Midbrain (tissue), 1 donor: ENCODE results near the gene DPP7.

Source experiments
- DNase-seq: peaks from one replicate; lab custom pipeline; 2025; lab: John Stamatoyannopoulos, UW

DPP7 gene

GRCh38 chr9:137110911-137111787, 3.4 kb downstream of the DPP7 start:
- no peak for DNase-seq

- DNase-seq: no peak
These were observed 4.2 kb downstream of the DPP7 start for GRCh38 chr9:137110147-137110910.

DNA sequence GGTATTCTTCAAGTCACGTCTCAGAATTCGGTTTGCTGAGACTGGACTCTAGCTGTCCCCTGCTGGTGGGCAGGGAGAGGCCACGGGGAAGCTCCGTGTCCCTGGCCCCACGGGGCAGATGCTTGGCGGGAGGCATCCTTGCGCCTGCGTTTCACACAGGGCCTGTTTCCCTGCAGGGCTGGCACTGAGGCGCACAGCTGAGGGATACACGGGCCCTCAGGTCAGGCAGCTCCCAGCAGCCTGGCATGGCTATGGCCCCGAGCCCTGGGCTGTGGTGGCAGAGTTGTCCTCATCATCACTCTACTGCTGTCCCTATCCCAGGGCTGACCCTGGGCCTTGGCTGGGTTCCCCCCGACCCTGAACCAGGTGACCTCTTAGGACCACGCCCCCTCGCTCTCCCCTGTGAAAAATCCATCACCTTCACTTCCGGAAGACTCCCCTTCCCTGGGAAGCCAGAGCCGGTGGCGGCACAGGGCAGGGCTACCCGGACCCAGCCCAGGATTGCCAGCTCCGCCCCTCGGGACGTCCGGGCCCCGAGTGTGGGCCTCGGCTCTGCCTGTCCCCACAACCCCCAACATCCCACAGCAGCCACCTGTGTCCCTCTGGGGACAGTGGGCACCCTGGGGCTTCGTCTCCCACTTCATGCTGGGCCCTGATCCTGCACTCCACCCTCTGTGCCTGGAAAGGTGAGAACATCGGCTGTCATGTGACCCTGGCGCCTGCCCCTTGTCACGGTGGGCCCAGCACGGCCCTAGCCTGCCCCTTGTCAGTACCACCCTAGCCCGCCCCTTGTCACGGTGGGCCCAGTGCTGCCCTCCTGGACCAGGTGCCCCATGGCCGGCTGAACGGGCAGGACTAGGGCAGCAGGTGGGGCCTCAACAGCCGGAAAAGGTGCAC, 5.0 kb downstream of the DPP7 start:
- no peak for DNase-seq

DNA sequence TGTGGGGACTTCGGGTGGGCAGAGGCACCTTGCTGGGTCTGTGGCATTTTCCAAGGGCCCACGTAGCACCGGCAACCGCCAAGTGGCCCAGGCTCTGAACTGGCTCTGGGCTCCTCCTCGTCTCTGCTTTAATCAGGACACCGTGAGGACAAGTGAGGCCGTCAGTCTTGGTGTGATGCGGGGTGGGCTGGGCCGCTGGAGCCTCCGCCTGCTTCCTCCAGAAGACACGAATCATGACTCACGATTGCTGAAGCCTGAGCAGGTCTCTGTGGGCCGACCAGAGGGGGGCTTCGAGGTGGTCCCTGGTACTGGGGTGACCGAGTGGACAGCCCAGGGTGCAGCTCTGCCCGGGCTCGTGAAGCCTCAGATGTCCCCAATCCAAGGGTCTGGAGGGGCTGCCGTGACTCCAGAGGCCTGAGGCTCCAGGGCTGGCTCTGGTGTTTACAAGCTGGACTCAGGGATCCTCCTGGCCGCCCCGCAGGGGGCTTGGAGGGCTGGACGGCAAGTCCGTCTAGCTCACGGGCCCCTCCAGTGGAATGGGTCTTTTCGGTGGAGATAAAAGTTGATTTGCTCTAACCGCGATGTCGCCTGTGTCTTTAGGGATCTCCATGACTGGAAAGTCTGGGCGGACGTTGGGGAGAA, 5.8 kb downstream of the DPP7 start:
- no peak for DNase-seq

DNA sequence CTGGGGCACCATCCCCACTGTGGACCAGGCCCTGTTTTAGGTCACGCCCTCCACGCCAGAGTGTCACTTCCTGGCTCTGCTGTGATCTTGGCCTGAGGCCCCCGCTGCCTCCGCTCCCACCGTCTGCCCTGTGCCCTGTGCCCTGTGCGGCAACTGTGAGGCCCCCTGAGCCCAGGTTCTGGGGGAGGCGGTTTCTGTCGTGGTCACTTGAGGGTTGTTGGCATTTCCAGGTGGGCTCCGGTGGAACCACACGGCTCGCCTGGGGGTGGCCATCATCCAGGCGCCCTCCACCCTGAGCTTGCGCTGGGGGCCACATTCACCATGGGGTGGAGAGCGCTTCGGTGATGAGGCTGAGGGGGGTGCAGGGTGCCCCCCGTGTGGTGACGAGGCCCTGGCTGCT, 6.6 kb downstream of the DPP7 start:
- no peak for DNase-seq

GRCh38 chr9:137107312-137107921, 7.1 kb downstream of the DPP7 start:
- no peak for DNase-seq

DNA sequence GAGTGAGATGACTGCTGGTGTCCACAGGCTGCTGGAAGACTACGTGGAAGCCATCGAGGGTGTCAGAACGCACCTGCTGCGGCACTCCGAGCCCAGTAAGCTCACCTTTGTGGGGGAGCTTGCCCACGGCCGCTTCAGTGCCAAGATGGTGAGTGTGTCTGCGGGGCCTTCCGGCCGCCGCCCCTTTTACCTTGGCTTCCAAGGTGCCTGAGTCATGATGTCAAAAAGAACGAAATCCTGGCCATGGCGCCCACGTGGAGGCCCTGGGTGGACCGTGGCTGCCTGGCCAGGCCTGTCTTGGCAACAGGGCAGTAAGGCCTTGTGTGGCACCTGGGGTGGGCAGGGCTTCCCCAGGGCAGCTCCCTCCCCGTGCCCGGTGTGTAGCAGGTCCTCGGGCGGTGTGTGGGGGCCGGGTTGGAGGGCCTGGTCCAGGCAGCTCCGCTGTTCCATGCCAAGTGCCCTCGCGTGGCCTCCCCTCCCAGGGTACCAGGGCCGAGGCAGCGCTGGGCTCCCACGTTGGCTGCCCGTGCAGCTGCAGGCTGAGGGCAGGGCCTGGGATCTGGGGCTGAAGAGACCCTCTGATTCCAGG, 7.8 kb downstream of the DPP7 start:
- no peak for DNase-seq

GRCh38 chr9:137105814-137106661, 8.5 kb downstream of the DPP7 start:
- DNase-seq: no peak

- no peak for DNase-seq
These were observed 11.1 kb downstream of the DPP7 start for GRCh38 chr9:137103206-137103999.

DNA sequence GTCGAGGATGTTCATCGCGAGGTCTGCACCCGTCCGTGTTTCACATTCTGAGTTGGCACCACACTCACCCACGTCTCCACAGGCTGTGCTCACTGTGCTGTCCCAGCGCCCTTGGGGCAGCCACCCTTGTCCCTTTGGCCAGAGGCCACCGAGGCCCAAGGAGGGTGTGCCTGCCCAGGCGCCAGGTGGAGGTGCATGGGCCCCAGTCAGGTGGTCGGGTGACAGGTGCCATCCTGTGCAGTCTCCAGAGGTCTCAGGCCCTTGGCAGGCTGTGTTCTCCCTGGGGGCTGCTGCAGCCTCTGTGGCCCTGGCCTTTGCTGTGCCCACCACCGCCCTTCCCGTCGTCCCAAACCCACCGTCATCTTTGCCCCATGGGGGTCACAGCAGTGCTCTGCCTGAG, 15.3 kb downstream of the DPP7 start:
- no peak for DNase-seq

- no peak for DNase-seq
These were observed 16.6 kb downstream of the DPP7 start for GRCh38 chr9:137097761-137098462.

DNA sequence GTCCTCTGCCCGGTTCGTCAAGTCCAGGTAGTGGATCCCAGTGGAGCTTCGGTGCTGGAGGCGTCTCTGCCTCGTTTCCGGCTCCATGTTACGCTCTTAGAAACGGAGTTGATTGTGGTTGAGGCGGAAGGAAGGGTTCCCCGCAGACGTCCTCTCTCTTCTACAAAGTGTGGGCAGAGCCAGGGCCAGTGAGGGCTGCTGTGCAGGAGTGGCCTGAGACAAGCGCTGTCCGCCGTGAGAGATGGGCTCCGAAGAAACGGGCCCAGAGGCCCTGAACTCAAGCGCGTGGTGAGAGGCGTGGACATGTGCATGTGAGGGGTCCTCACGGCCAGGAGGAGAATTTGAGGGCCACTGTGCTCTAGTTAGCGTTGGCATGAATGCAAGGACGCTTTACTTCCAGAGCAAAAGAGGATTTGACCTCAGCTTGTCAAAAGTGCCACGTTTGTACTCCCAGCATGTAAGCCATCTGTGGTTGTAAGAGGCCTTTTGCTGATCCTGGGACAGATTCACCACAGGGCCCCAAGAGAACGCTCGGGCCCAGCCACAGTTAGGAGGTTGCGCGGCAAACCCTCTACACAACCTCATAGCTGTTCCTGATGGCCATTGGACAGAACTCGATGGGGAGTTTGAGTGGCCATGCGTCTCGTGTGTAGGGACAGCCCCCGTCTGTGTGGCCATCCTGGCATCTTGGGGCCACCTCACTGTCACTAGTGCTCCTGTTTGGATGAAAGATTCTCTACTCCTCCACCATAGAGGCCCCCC, 17.6 kb downstream of the DPP7 start:
- DNase-seq: no peak

- no peak for DNase-seq
These were observed 18.6 kb downstream of the DPP7 start for GRCh38 chr9:137095664-137096517.

DNA sequence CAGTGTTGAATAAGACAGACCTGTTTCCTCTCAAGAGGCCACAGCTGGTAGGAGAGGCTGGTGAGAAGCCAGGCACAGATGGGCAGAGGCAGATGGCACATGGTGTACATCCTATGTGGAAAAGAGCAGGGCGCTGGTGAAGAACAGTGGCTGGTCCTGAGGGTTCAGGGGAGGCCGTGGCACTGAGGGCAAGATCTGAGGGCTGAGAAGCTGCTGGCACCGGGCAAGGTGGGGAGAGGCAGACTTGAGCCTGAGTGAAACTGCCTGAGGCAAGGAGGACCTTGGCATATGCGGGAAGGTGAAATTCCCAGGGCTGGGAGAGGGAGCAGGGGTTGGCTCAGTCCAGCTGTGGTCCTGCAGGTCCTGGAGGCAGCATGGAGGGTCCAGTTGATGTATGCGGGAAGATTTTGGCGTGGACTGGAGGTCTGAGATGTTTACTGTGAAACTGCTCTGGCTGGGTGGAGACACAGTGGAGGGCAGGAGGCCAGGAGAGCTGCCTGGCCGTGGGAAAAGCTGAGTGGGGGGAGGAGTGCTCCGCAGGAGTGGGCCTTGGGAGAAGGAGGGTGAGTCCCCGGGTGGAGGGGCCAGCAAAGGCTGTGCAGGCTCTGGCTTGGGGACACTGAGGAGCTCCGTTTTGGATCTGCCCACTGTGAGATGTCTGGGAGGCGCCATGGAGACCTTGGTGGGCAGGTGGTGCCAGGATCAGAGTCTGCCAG, 25.1 kb downstream of the DPP7 start:
- no peak for DNase-seq

DNA sequence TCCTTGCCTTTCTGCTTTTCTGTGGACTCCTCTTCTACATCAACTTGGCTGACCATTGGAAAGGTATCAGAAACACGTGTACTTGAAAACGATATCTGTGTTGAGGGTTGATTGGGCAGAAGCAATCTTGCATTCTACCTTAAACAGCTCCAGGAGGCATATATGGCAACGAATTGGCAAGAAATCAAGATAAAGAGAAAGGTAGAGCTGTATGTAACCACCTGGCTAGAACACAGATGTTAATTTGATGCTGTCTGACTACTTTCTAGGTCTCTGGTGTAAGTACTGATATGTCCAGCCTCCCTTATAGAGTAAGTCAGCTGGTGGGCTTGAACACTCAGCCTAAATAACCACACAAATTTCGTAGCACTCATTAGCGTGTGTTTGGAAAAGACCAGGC, 26.4 kb downstream of the DPP7 start:
- DNase-seq: no peak

- no peak for DNase-seq
These were observed 27.1 kb downstream of the DPP7 start for GRCh38 chr9:137087409-137087925.
